Erythroblast (primary cell): ENCODE measurements around the gene ARHGEF28.

Experiments
- GATA1 ChIP-seq: IDR thresholded peaks from 2 replicates; pipeline ENCODE4 v1.6.1; 2011; ENCODE audit warnings: low read depth, mild to moderate bottlenecking, control low read depth, low read length, moderate library complexity
- POLR2A ChIP-seq: IDR thresholded peaks from 2 replicates; pipeline ENCODE4 v1.6.1; 2011; ENCODE audit warnings: mild to moderate bottlenecking, low read length

DNA sequence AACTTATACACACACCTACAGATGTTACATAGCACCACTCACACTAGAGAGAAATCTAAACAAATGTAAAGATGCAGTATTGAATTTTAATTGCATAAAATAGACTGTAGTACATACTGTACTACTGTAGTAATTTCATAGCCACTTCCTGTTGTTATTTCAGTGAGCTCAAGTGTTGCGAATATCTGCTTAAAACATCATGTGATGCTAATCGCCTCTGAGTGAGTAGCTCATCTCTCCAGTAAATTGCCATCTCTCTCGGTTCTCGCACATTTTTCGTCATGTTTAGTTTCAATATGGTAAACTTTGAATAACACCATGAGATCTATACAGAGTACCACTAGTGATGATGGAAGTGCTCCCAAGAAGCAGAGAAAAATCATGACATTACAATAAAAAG is 22.0 kb upstream of the ARHGEF28 start:
- no peak for TF ChIP-seq POLR2A
- no peak for TF ChIP-seq GATA1
